Stimulated activated CD8-positive, alpha-beta memory T cell treated with anti-CD3 and anti-CD28 coated beads, Interleukin-15, amount 100 ng/mL, for 1 hour (primary cell): ENCODE data around the gene PLPP3.

Experiments used
- DNase-seq: peaks from one replicate; pipeline ENCODE4 v3.0.0-alpha.2; 2020; ENCODE audit warnings: low read depth

PLPP3 gene

DNA sequence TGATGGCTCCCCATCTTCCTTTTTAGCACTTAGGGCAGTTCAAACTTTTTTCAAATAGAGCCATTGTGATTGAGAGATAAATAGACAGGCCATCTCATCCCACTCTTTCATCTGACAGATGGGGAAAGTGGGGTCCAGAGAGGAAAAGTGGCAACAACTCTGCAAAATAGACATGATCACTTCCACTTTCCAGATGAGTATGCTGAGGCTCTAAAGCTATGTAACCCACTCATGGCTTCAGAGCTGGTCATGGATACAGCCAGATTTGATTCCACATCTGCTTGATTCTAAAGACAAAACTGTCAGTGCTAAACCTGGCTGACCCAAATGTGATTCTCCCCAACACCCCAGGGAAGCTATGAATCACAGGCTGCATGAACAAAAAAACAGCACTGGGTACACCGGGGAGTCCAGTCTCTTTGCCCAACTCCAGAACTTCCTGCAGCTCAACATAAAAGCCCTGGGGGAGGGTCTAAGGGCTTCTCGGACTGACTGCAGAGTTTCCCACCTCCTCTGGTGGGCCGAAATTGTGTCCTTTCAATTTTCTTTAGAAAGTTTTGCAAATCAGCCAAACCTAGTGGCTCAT, 59.3 kb downstream of the PLPP3 start:
- DNase-seq, result no peak

DNA sequence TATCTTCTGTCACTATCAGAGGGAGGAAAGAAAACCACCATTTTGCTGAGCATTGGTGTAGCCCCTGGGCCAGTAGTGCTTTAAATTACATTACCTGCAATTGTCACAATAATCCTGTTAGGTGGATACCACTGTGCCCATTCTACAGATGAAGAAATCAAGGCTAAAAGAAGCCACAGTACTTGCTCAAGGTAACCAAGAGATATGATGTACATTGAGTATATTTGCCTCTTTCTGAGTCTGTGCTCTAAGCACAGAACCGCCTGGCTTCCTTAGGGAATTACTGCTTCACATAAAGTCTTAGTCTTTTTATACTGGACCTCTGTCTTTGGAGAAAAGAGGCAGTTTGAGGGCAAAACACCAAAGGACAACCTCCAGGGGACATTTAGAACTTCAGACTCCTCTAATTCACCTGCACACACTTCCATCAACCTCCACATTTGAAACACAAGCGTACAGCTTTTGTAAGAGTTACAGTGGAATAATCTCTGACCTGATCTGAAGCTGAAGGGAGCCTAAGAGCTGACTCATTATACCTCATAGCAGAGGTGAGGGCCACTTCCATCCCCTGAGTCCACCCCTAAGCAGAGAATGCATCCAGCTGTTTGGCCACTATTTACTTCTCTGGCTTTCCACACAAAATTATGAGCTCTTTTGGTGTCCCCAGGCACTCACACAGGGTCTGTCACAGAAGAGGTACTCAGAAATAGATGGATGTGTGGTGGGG, 61.8 kb downstream of the PLPP3 start:
- DNase-seq, result no peak

DNA sequence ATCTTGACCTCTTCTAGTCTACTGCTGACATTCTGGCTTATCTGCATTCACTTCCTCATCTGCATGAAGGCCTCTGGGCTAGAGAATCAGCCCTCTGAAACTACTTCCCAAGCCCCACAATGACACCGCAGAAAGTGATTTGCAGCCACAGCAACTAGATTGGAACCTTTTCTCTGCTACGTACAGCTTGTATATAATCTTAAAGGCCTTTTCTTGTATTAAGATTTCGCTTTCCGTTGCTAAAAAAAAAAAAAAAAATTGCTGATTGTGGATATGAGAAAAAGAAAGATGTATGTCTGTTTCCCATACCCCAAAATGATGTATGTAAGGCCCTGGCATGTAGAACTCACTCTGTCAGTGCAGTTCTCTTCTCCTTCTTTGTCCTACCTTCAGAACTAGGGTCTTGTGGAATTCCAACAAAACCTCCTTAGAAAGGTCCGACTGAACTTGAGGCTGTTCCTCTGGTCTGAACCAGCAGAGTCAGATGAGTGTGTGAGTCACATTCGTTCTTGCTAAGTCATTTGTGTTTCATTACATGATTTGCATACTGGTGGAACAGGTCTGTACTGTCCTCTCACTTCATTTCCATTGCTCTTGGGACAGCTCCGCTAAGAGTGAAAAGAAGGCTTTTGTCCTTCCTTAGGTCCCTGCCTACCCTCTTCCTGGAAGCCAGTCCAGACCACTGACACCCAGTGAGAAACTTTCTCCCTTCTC, 62.7 kb downstream of the PLPP3 start:
- DNase-seq, result no peak

DNA sequence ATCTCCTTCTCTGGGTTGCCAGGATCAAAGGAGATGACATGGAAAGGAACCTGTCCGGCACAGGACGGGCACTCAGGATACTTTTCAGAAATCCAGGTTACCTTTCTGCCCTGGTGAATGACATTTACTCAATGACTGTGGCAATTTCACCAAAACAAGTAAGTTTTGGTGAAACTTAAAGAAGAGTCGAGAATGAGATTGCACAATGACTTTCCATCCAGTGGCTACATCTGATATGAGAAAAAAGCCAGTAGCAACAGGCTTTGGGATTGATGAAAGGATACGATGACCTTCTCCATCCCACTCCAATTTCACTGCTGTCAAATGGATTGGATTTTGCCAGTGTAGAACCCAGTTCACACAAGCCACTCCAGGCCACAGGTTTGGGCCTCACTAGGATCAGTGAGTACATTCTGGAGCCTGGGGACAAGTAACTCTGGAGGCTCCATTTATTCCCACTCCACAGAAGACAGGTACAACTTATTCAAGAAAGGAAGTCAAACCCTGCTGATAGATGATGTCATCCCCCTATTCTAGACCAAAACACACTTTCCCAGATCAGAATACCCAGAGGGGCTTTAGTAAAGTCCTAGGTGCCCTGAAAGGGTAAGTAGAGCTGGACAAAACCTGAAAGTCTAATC, 63.3 kb downstream of the PLPP3 start:
- DNase-seq, result no peak

DNA sequence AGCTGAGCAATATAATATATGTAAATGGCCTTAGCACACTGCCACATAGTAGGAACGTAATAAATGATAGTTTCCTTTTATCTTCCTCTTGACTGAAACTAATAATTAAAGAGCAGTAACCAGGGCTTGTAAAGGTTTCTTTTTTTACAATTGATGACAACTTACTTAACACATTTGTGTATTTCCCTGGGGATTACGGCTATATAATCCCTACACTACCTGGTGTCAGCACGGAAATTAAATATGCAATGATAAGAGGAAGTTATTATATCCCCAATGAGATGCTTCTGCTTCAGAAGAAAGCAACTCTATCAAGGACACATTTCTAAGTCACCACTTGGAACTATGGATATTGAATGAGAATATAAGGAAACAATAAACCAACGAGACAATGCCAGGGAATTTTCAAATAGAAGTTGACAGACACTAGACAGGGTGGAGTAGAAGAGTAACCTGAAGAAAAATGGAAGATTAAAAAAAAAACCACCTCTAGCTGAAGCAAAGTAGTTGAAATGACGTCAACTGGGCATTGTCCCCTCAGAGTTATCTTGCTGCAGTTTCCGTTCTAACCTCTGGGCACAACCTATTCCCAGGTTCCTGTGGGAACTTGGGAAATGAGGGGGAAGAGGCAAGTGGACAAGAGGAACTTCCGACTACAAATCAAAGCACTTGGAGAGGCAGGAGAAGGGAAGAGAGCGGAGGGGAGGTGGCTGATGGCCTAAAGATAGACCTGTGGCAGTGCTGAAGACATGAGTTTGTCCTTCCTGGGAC, 66.5 kb downstream of the PLPP3 start:
- no peak for DNase-seq

DNA sequence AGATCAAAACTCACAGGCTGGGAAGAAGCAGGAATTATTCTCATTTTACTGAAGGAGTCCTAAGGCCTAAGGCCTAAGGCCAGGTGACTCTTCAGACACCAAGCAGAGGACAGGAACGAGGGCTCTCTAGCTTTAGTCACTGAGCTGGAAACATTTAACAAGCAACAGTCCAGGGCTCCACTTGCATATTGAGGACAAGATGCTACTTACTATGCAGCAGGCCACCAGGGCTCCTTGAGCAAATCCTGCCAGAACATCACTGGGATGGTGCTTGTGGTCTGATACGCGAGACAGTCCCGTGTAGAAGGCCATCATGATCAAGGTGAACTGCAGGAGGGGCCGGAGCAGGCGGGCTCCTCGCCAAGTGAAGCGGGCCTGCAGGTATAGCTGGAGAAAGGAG, 67.6 kb downstream of the PLPP3 start:
- DNase-seq, result no peak

DNA sequence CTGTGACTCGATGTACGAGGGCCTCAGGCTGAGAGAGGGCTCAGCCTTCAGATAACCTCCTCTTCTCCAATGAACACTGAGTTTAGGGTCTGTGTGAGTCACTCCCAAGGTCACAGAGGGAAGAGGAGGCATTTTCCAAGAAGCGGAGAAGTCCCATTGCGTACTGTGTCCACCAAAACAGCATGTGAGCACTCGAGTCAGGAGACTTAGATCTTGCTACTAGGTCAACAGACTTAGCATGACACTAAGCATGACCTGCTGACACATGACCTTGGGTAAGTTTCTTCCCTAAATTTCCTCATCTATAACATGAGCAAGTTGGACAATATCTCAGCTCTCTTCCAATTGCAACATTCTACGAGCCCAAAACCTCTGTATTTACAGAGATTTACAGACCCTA, 68.0 kb downstream of the PLPP3 start:
- no peak for DNase-seq

DNA sequence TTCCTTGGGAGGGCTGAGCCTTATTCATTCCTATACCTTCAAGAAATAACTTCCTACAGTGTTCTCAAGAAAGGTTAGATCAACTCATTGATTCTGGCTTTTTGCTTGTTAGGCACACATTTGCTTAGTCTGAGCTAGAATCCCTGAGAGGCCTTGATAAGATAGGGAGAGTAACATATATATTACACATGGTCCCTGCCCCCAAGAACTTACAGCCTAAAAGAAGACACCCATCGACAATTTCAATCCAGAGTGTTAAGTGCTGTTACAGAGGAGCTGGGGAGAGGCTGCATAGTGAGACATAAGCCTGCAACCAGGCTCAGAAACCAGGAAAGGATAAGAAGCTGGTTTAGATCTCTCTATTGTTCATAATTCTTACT, 68.7 kb downstream of the PLPP3 start:
- DNase-seq, result no peak

DNA sequence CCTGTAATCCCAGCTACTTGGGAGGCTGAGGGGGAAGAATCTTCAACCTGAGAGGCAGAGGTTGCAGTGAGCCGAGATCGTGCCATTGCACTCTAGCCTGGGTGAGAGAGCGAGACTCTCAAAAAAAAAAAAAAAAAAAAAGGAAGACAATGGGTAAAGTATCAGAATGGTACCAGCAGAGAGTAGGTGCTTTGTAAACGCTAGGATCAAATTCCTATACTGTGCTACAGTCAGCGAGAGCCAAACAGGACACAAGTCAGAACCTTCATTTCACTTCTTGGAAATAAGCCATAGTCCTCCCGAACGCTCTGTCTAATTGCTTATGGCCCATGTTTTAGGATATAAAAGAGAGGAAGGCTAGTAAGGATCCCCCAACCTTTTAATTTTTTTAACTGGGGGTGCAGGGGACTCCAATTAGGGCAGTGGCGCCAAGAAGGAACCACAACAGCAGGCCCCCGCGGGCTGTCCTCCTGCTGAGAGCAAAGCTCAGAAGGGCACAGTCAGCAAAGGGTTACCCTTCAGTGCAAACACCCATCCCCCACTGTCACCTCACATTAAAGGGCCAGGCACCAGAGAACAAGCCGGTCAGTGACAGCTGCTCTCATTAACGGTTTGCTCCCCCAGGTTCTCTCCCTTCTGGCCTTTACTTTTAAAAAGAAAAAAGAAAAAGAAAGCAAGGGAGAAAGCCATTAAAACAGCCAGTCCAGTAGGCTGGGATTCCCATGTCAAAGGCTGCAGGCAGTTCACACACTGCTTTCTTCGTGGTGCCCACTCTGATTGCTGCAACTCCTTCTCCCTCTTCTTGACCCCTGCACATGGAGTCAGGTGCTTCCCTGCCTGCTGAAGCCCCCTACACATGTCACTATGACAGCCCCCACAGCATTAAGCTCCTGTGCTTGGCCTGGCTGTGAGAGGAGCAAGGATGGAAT, 69.4 kb downstream of the PLPP3 start:
- DNase-seq, result no peak

DNA sequence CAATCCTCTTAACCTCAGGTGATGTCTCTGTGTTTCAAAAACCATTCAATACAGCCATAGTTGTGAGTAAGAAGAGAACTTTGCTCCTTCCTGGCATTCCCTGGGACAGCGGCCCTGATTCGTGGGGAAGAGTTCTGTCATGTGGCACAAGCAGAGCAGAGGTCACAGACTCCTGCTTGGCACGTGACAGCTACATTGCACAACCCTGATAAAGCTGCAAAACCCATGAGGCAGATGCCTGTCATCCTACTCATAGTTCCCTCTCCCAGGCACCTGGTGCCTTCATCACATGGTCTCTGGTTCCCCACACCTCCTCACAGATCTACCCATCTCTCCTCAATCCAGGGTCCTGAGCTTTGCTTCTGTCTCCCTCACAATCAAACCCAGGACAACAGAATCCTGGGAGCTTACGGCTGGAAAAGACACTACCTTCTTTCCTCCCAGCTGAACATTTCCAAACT, 70.8 kb downstream of the PLPP3 start:
- no peak for DNase-seq

DNA sequence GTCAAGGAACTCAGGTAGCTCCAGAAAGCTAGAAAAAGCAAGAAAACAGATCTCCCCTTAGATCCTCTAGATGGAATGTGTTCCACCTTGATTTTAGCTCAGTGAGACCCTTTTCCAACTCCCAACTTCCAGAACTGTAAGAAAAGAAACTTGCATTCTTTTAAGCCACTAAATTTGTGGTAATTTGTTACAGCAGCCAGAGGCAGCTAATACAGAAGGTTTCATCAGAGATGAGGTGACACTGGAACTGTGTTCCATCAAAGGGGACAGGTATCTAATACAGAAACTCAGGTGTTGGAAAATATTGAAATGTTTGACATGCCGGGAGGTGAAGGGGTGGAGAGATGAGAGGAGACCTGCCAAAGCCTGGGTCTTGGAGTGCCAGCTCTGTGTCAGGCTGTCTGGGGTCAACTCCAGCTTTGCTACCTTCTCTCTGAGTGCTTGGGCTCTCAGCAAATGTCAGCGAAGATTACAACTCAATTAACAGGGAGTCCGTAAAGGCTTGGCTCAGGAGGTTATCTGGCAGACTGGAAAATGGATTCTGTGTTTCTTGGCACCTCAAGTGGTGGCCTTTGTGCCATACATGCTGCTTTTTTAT, 71.3 kb downstream of the PLPP3 start:
- no peak for DNase-seq

DNA sequence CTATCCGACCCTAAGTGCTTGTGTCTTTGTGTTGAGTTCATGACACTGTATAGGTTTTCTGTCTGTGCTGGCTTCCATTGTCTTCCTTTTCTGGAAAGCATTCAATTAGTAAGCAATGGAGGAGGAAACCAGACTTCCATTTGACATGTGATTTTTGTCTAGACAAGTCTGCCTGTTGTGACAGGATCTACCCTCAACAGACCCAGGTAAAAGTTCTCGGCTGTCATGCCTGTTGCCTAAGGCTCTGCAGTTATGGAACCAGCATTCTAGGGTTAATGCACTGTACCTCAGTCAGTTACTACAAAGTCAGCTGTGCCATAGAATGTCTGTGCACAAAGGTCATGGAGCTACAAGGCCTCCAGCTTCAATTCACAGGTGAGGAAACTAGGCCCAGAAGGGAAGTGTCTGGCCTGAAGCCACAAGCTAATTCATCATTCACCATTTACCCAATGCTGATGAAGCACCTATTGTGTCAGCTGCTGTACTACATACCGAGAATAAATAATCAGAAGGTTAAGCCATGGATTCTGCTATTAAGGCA, 72.3 kb downstream of the PLPP3 start:
- no peak for DNase-seq

DNA sequence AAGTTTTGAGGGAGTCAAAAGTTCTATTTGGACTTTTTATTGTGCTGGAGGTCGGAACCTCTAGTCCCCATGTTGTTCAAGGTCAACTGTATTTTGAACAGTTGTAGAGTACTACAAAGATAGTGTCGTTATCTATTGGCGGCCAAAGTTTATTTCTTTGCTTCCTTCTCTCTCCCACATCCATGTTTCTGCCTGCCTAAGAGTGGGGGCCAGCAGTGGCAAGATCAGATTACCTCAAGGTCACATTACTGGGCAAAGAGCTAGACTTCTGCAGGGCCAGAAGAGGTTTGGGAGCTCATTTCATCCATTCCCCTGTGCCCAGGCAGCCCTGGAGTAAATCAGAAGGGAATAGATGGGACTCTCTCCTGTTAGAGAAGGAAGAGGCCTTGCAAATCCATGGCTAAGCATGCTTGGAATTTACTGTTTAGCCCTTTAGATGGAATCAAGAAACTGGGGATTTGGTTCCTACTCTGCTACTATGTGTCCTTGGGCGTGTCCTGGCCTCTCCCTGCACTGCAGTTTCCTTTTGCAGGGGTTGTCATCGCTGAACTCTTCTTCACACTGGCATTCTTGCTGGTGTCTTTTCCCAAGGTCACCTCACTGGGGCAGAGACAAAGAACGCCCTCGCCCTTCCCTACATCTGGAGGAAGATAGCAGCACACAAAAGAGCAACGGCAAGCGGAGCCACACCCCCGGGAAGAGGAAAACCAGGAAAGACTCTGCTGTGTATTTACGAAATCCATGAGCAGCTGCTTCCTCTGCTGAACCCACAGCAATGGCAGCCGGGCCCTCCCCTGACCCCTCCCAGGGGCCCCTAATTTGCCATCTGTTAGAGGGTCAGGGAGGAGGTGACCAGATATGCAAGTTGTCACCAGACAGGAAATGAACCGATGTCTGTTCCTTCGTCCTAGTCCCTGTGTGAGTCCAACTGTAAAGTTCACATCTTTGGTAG, 73.3 kb downstream of the PLPP3 start:
- DNase-seq, result no peak

DNA sequence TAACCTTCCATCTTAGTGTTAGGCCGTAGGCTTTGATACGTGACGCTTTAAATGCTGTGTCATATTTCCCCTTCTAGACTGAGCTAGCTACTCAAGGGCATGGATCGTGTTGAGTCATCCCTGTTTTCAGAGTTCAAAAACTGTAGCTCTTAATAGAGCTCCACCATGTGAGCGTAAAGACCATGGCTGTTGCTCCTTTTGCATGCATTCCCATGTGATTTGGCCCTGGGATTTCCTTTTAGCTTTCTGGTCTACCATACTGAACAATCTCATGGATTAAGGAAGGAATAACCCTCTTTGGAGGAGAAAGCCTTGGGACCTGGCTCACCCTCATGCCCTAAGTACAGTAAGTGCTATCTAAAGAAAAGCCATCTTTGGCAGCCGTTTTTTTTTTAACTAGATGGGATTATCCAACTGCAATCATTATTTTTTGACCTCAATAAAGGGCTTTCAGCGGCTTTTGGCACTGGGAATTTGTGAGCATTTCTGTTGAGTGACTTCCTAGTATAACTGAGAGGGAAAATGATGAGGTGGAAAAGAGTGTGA, 76.6 kb downstream of the PLPP3 start:
- no peak for DNase-seq

DNA sequence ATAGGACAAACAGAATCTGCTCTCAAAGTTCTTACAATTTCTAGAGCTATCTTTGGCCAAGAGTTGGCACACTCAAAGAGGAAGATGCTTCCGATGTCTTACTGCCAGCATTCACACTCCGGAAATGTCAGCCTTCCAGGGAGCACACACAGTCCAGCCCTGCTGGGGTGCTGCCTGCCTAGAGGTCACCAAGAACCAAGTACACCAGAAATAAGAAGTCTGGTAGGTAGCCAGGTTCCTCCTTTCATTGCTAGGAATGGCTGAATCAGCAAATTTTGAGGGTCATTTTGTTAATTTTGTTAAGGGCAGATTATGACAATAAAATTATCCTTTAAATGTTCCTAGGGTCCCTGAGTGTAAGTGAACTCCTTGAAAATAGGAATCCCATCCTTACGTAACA, 77.5 kb downstream of the PLPP3 start:
- no peak for DNase-seq

DNA sequence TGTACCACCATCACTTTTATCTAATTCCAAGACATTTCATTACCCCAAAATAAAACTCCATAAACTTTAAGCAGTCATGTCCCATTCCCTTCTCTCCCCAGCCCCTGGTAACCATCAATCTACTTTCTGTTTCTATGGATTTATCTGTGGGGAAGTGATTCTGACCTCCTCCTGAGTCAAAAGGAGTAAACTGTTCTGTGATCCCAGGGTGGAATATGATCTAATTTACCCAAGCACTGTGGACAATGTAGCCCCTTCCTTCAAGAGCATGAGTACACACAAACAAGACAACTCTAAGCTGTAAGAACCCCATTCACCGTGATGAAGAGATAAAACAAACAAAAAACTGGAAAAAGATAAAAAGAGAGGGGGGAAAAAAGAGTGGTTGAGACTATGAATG, 77.9 kb downstream of the PLPP3 start:
- DNase-seq, result no peak

DNA sequence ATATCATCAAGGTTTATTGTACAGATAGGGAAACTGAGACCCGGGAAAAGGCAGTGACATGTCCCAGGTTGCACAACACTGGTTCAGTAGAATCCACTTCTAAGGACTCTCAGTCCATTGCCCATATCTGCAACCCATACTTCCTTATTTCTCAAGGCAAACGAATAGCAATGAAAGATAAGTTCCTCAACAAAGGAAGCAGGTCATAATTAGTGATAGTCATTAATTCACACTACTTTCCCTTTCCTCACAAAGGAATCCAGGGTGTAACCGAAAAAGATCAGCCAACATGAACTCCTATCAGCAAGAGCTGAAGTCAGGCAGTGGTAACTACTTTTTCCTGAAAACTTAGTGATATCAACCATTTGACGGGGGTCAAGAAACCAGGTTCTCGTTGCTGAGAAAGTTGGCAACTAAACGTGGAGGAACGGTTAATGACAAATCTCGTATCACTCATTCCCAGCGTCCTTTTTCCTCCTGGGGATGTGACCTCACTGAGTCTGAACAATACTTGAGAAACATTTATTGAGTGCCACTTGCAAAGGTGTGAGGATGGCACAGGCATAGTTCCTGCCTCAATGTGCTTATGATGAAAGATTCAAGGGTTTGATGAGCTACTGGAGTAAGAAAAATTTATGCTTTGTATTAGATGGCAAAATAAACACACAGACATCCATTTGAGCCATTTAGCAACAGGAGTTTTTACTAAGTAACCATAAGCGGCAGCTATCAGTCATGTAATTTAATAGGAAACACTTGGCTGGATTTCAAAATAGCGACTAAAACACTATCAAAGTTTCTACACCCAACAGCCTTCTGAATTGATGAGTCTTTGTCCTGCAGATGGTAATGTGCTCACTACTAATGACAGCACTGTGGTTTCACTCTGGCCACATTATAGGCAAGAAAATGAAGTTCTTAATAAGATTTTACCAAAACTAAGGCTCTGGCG, 82.3 kb downstream of the PLPP3 start:
- DNase-seq, result no peak

DNA sequence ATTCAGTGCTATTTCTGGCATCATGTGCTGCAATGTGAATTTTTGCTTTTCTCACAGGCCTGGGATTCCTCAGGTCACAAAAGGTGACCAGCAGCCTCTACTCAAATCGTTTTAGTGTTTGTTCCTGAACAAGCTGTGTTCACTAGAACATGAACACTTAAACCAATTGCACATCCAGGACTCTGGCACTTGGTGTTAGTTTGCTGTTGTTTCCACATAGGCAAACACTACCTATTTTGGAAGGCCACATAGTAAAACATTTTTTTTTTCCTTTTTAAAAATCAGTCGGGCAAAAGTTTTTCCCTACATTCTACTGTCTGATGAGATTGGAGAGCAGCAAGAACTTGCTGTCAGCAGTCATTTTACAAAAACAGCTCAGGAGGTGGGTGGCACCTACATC, 83.2 kb downstream of the PLPP3 start:
- no peak for DNase-seq
